Loucy (cell line): ENCODE results near the gene HSH2D.

Experiments used
- H2AFZ ChIP-seq: fragments of 200-600 bp; sonication (generic); 2 replicates; pipeline ENCODE4 v1.6.0; 2016; ENCODE audit warnings: antibody characterized with exemption, mild to moderate bottlenecking, low read length, moderate library complexity
- H3F3A ChIP-seq: fragments of 200-600 bp; 2 replicates; pipeline ENCODE4 v1.6.0; 2016; ENCODE audit warnings: antibody characterized with exemption, low read depth, mild to moderate bottlenecking
- H3K27me3 ChIP-seq: fragments of 200-600 bp; sonication (generic); 2 replicates; pipeline ENCODE4 v1.6.1; 2014; ENCODE audit warnings: low read length, mild to moderate bottlenecking; ENCODE audit not compliant: insufficient read depth, poor library complexity, severe bottlenecking
- H3K36me3 ChIP-seq: fragments of 200-600 bp; sonication (generic); 2 replicates; pipeline ENCODE4 v1.6.1; 2016; ENCODE audit warnings: low read length; ENCODE audit not compliant: insufficient read depth
- H3K4me1 ChIP-seq: fragments of 200-600 bp; sonication (generic); 2 replicates; pipeline ENCODE4 v1.5.1; 2014; ENCODE audit warnings: low read length, mild to moderate bottlenecking; ENCODE audit not compliant: insufficient read depth, poor library complexity, severe bottlenecking
- H3K4me2 ChIP-seq: fragments of 200-600 bp; sonication (generic); 2 replicates; pipeline ENCODE4 v1.6.0; 2014; ENCODE audit warnings: antibody characterized with exemption, low read length, low read depth, mild to moderate bottlenecking; ENCODE audit not compliant: poor library complexity, severe bottlenecking
- H3K4me3 ChIP-seq: fragments of 200-600 bp; sonication (generic); 2 replicates; pipeline ENCODE4 v1.5.1; 2014; ENCODE audit warnings: low read length, mild to moderate bottlenecking, mixed read lengths; ENCODE audit not compliant: poor library complexity, severe bottlenecking
- H3K79me2 ChIP-seq: fragments of 200-600 bp; sonication (generic); 2 replicates; pipeline ENCODE4 v1.6.1; 2014; ENCODE audit warnings: low read length; ENCODE audit not compliant: insufficient read depth
- H3K9ac ChIP-seq: fragments of 200-600 bp; sonication (generic); 2 replicates; pipeline ENCODE4 v1.6.0; 2014; ENCODE audit warnings: mild to moderate bottlenecking, low read depth, low read length, moderate library complexity; ENCODE audit not compliant: poor library complexity, severe bottlenecking
- H3K9me2 ChIP-seq: fragments of 200-600 bp; sonication (generic); replicated peaks from 2 replicates; pipeline ENCODE4 v1.6.1; 2016; ENCODE audit warnings: low read depth, low read length, mixed read lengths
- H3K9me3 ChIP-seq: fragments of 200-600 bp; sonication (generic); 2 replicates; pipeline ENCODE4 v1.6.1; 2014; ENCODE audit warnings: mild to moderate bottlenecking, antibody characterized with exemption, low read length, low read depth; ENCODE audit not compliant: insufficient read depth
- H4K20me1 ChIP-seq: fragments of 200-600 bp; sonication (generic); 2 replicates; pipeline ENCODE4 v1.6.0; 2014; ENCODE audit warnings: antibody characterized with exemption, low read length, mild to moderate bottlenecking; ENCODE audit not compliant: insufficient read depth, poor library complexity, severe bottlenecking
- CTCF ChIP-seq: fragments of 200-600 bp; sonication (generic); conservative IDR thresholded peaks from 2 replicates; pipeline ENCODE4 v1.5.1; 2014; ENCODE audit warnings: mild to moderate bottlenecking, antibody characterized with exemption, low read length
- EZH2phosphoT487 ChIP-seq: fragments of 200-600 bp; IDR thresholded peaks from 2 replicates; pipeline ENCODE4 v1.6.1; 2018; ENCODE audit warnings: antibody characterized with exemption, mild to moderate bottlenecking, moderate library complexity, borderline replicate concordance

HSH2D gene

GRCh38 chr19:16135430-16136127, 7.9 kb upstream of the HSH2D start:
- no peak overlapping the region for H3K4me2 ChIP-seq
- no peak overlapping the region for H3K9ac ChIP-seq
- H3F3A ChIP-seq: 0 out of 2 replicates have a peak, but pooled peaks cover 7% of the 10 kb centered on the region
- no peaks in the 10 kb centered on the region for H3K9me2 ChIP-seq
- H4K20me1 ChIP-seq: no peaks in the 10 kb centered on the region
- peaks cover 22% of the 10 kb centered on the region; the same call in 1 of the 2 replicates for H3K79me2 ChIP-seq
- no peak overlapping the region for H2AFZ ChIP-seq
- H3K27me3 ChIP-seq: no peaks in the 10 kb centered on the region
- H3K36me3 ChIP-seq: peaks cover 38% of the 10 kb centered on the region; the same call in 1 of the 2 replicates
- no peaks in the 10 kb centered on the region for H3K9me3 ChIP-seq
- no peak overlapping the region for H3K4me3 ChIP-seq
- TF ChIP-seq EZH2phosphoT487 (no peak), CTCF (0 out of 2 replicates have a peak, but pooled peaks have one; percentile 17)
- H3K4me1 ChIP-seq: peaks cover 40% of the 10 kb centered on the region

GRCh38 chr19:16136185-16136999, 7.1 kb upstream of the HSH2D start:
- Histone ChIP-seq H3K9me3 (no peaks in the 10 kb centered on the region), H3K4me2 (peak overlapping the region; percentile 25), H3F3A (0 out of 2 replicates have a peak, but pooled peaks cover 7% of the 10 kb centered on the region), H2AFZ (no peak overlapping the region), H3K4me1 (peaks cover 48% of the 10 kb centered on the region), H3K79me2 (peaks cover 16% of the 10 kb centered on the region; the same call in 1 of the 2 replicates), H3K9ac (peak overlapping the region; percentile 20), H3K27me3 (no peaks in the 10 kb centered on the region), H3K36me3 (peaks cover 33% of the 10 kb centered on the region; the same call in 1 of the 2 replicates), H3K9me2 (no peaks in the 10 kb centered on the region), H4K20me1 (no peaks in the 10 kb centered on the region), H3K4me3 (no peak overlapping the region)
- TF ChIP-seq CTCF (no peak), EZH2phosphoT487 (no peak)

GRCh38 chr19:16139752-16140151, 3.7 kb upstream of the HSH2D start:
- Histone ChIP-seq H3K27me3 (no peaks in the 10 kb centered on the region), H3F3A (0 out of 2 replicates have a peak, but pooled peaks cover 7% of the 10 kb centered on the region), H4K20me1 (no peaks in the 10 kb centered on the region), H3K79me2 (peaks cover 37% of the 10 kb centered on the region), H3K4me3 (peak overlapping the region; percentile 55), H3K36me3 (no peaks in the 10 kb centered on the region), H3K9me2 (no peaks in the 10 kb centered on the region), H3K4me1 (peaks cover 67% of the 10 kb centered on the region), H2AFZ (no peak overlapping the region), H3K4me2 (peak overlapping the region; percentile 64), H3K9me3 (no peaks in the 10 kb centered on the region), H3K9ac (peak overlapping the region; percentile 83)
- no peak for TF ChIP-seq EZH2phosphoT487
- no peak for TF ChIP-seq CTCF
